ENCODE data around the gene CATSPERZ.
A peak's percentile ranks its signal among the peaks of the same experiment; 100 is the strongest.

Gene CATSPERZ

GRCh38 chr11:64333556-64333955 is 33.4 kb downstream of the CATSPERZ start:
- no peak overlapping the region for H3K9ac ChIP-seq (ENCODE audit: low read depth in 1 of 2, low read length in 2 of 2)
- no peaks in the 10 kb centered on the region for H3K27me3 ChIP-seq (ENCODE audit: control insufficient read depth in 1 of 2, insufficient read depth in 2 of 2, low read length in 2 of 2)
- H3K9me3 ChIP-seq (ENCODE audit: control insufficient read depth in 1 of 2, low read length in 2 of 2): no peaks in the 10 kb centered on the region
- H3K4me1 ChIP-seq (ENCODE audit: control insufficient read depth in 1 of 2, insufficient read depth in 2 of 2, low read length in 2 of 2): peaks cover 25 to 33% of the 10 kb centered on the region in 2 donors
- H3K36me3 ChIP-seq (ENCODE audit: control insufficient read depth in 1 of 2, insufficient read depth in 2 of 2, low read length in 2 of 2): no peaks in the 10 kb centered on the region
- no peak overlapping the region for H3K4me3 ChIP-seq (ENCODE audit: low read depth in 1 of 2, low read length in 2 of 2)
- no peak overlapping the region for H3K27ac ChIP-seq (ENCODE audit: low read depth, low read length)

GRCh38 chr11:64334764-64335735 is 34.9 kb downstream of the CATSPERZ start:
- Histone ChIP-seq H3K9me3 (ENCODE audit: control insufficient read depth in 1 of 2, low read length in 2 of 2) (no peaks in the 10 kb centered on the region), H3K36me3 (ENCODE audit: control insufficient read depth in 1 of 2, insufficient read depth in 2 of 2, low read length in 2 of 2) (no peaks in the 10 kb centered on the region), H3K27ac (ENCODE audit: low read depth, low read length) (no peak overlapping the region), H3K9ac (ENCODE audit: low read depth in 1 of 2, low read length in 2 of 2) (no peak overlapping the region), H3K4me1 (ENCODE audit: control insufficient read depth in 1 of 2, insufficient read depth in 2 of 2, low read length in 2 of 2) (peaks cover 21 to 31% of the 10 kb centered on the region in 2 donors), H3K4me3 (ENCODE audit: low read depth in 1 of 2, low read length in 2 of 2) (no peak overlapping the region), H3K27me3 (ENCODE audit: control insufficient read depth in 1 of 2, insufficient read depth in 2 of 2, low read length in 2 of 2) (no peaks in the 10 kb centered on the region)

GRCh38 chr11:64337538-64338249 is 37.5 kb downstream of the CATSPERZ start:
- Histone ChIP-seq H3K36me3 (ENCODE audit: control insufficient read depth in 1 of 2, insufficient read depth in 2 of 2, low read length in 2 of 2) (no peaks in the 10 kb centered on the region), H3K4me1 (ENCODE audit: control insufficient read depth in 1 of 2, insufficient read depth in 2 of 2, low read length in 2 of 2) (peaks cover 16 to 28% of the 10 kb centered on the region in 2 donors), H3K9me3 (ENCODE audit: control insufficient read depth in 1 of 2, low read length in 2 of 2) (no peaks in the 10 kb centered on the region), H3K9ac (ENCODE audit: low read depth in 1 of 2, low read length in 2 of 2) (no peak overlapping the region), H3K27me3 (ENCODE audit: control insufficient read depth in 1 of 2, insufficient read depth in 2 of 2, low read length in 2 of 2) (no peaks in the 10 kb centered on the region), H3K4me3 (ENCODE audit: low read depth in 1 of 2, low read length in 2 of 2) (no peak overlapping the region), H3K27ac (ENCODE audit: low read depth, low read length) (no peak overlapping the region)

- no peaks in the 10 kb centered on the region for H3K27me3 ChIP-seq (ENCODE audit: control insufficient read depth in 1 of 2, insufficient read depth in 2 of 2, low read length in 2 of 2)
- H3K27ac ChIP-seq (ENCODE audit: low read depth, low read length): no peak overlapping the region
- peaks cover 21 to 33% of the 10 kb centered on the region in 2 donors for H3K4me1 ChIP-seq (ENCODE audit: control insufficient read depth in 1 of 2, insufficient read depth in 2 of 2, low read length in 2 of 2)
- H3K9ac ChIP-seq (ENCODE audit: low read depth in 1 of 2, low read length in 2 of 2): no peak overlapping the region
- no peak overlapping the region for H3K4me3 ChIP-seq (ENCODE audit: low read depth in 1 of 2, low read length in 2 of 2)
- H3K9me3 ChIP-seq (ENCODE audit: control insufficient read depth in 1 of 2, low read length in 2 of 2): no peaks in the 10 kb centered on the region
- H3K36me3 ChIP-seq (ENCODE audit: control insufficient read depth in 1 of 2, insufficient read depth in 2 of 2, low read length in 2 of 2): no peaks in the 10 kb centered on the region
These were observed 38.6 kb downstream of the CATSPERZ start for GRCh38 chr11:64338716-64339115.

GRCh38 chr11:64339286-64339685 is 39.1 kb downstream of the CATSPERZ start:
- Histone ChIP-seq H3K27ac (ENCODE audit: low read depth, low read length) (no peak overlapping the region), H3K4me1 (ENCODE audit: control insufficient read depth in 1 of 2, insufficient read depth in 2 of 2, low read length in 2 of 2) (peaks cover 21 to 33% of the 10 kb centered on the region in 2 donors), H3K9me3 (ENCODE audit: control insufficient read depth in 1 of 2, low read length in 2 of 2) (no peaks in the 10 kb centered on the region), H3K36me3 (ENCODE audit: control insufficient read depth in 1 of 2, insufficient read depth in 2 of 2, low read length in 2 of 2) (no peaks in the 10 kb centered on the region), H3K9ac (ENCODE audit: low read depth in 1 of 2, low read length in 2 of 2) (peak overlapping the region in 1 of 2 donors; percentile 36), H3K27me3 (ENCODE audit: control insufficient read depth in 1 of 2, insufficient read depth in 2 of 2, low read length in 2 of 2) (no peaks in the 10 kb centered on the region), H3K4me3 (ENCODE audit: low read depth in 1 of 2, low read length in 2 of 2) (peak overlapping the region; percentile 49 to 57)

- H3K36me3 ChIP-seq (ENCODE audit: control insufficient read depth in 1 of 2, insufficient read depth in 2 of 2, low read length in 2 of 2): no peaks in the 10 kb centered on the region
- no peaks in the 10 kb centered on the region for H3K9me3 ChIP-seq (ENCODE audit: control insufficient read depth in 1 of 2, low read length in 2 of 2)
- H3K4me1 ChIP-seq (ENCODE audit: control insufficient read depth in 1 of 2, insufficient read depth in 2 of 2, low read length in 2 of 2): peaks cover 21 to 28% of the 10 kb centered on the region in 2 donors
- peak within 1 kb of the TSS; percentile 49 to 57 for H3K4me3 ChIP-seq (ENCODE audit: low read depth in 1 of 2, low read length in 2 of 2)
- peak within 1 kb of the TSS; percentile 50 for H3K27ac ChIP-seq (ENCODE audit: low read depth, low read length)
- peak within 1 kb of the TSS in 1 of 2 donors; percentile 36 for H3K9ac ChIP-seq (ENCODE audit: low read depth in 1 of 2, low read length in 2 of 2)
- no peaks in the 10 kb centered on the region for H3K27me3 ChIP-seq (ENCODE audit: control insufficient read depth in 1 of 2, insufficient read depth in 2 of 2, low read length in 2 of 2)
These were observed 39.7 kb downstream of the CATSPERZ start, which contains the start of gene CCDC88B for GRCh38 chr11:64339754-64340408. Gene CCDC88B, plus strand, starts transcription at chr11:64340204. Its CDS starts 63 bp downstream, at chr11:64340267.

- H3K4me1 ChIP-seq (ENCODE audit: control insufficient read depth in 1 of 2, insufficient read depth in 2 of 2, low read length in 2 of 2): peaks cover 21 to 28% of the 10 kb centered on the region in 2 donors
- H3K9ac ChIP-seq (ENCODE audit: low read depth in 1 of 2, low read length in 2 of 2): no peak overlapping the region
- H3K27me3 ChIP-seq (ENCODE audit: control insufficient read depth in 1 of 2, insufficient read depth in 2 of 2, low read length in 2 of 2): no peaks in the 10 kb centered on the region
- no peaks in the 10 kb centered on the region for H3K9me3 ChIP-seq (ENCODE audit: control insufficient read depth in 1 of 2, low read length in 2 of 2)
- H3K36me3 ChIP-seq (ENCODE audit: control insufficient read depth in 1 of 2, insufficient read depth in 2 of 2, low read length in 2 of 2): no peaks in the 10 kb centered on the region
- H3K4me3 ChIP-seq (ENCODE audit: low read depth in 1 of 2, low read length in 2 of 2): peak overlapping the region in 1 of 2 donors; percentile 57
- peak overlapping the region; percentile 50 for H3K27ac ChIP-seq (ENCODE audit: low read depth, low read length)
These were observed 40.6 kb downstream of the CATSPERZ start for GRCh38 chr11:64340671-64341335.

GRCh38 chr11:64341429-64341828 is 41.3 kb downstream of the CATSPERZ start:
- Histone ChIP-seq H3K27ac (ENCODE audit: low read depth, low read length) (no peak overlapping the region), H3K9me3 (ENCODE audit: control insufficient read depth in 1 of 2, low read length in 2 of 2) (no peaks in the 10 kb centered on the region), H3K36me3 (ENCODE audit: control insufficient read depth in 1 of 2, insufficient read depth in 2 of 2, low read length in 2 of 2) (no peaks in the 10 kb centered on the region), H3K27me3 (ENCODE audit: control insufficient read depth in 1 of 2, insufficient read depth in 2 of 2, low read length in 2 of 2) (no peaks in the 10 kb centered on the region), H3K4me1 (ENCODE audit: control insufficient read depth in 1 of 2, insufficient read depth in 2 of 2, low read length in 2 of 2) (peaks cover 21 to 28% of the 10 kb centered on the region in 2 donors), H3K9ac (ENCODE audit: low read depth in 1 of 2, low read length in 2 of 2) (no peak overlapping the region), H3K4me3 (ENCODE audit: low read depth in 1 of 2, low read length in 2 of 2) (no peak overlapping the region)

- H3K9ac ChIP-seq (ENCODE audit: low read depth in 1 of 2, low read length in 2 of 2): peak overlapping the region; percentile 65 to 74
- no peaks in the 10 kb centered on the region for H3K9me3 ChIP-seq (ENCODE audit: control insufficient read depth in 1 of 2, low read length in 2 of 2)
- H3K4me3 ChIP-seq (ENCODE audit: low read depth in 1 of 2, low read length in 2 of 2): peak overlapping the region; percentile 56 to 61
- no peaks in the 10 kb centered on the region for H3K36me3 ChIP-seq (ENCODE audit: control insufficient read depth in 1 of 2, insufficient read depth in 2 of 2, low read length in 2 of 2)
- peaks cover 21 to 28% of the 10 kb centered on the region in 2 donors for H3K4me1 ChIP-seq (ENCODE audit: control insufficient read depth in 1 of 2, insufficient read depth in 2 of 2, low read length in 2 of 2)
- peak overlapping the region; percentile 32 for H3K27ac ChIP-seq (ENCODE audit: low read depth, low read length)
- H3K27me3 ChIP-seq (ENCODE audit: control insufficient read depth in 1 of 2, insufficient read depth in 2 of 2, low read length in 2 of 2): no peaks in the 10 kb centered on the region
These were observed 42.0 kb downstream of the CATSPERZ start for GRCh38 chr11:64341851-64342791.

Data from duodenal mucosa (tissue), 2 donors.